ENCODE measurements around the gene ZNF555. TPM values are rescaled to one million over a fixed set of nuclear protein-coding genes. Genes with fewer than 3 reads are reported as not detected.
A peak's percentile ranks its signal among the peaks of the same experiment; 100 is the strongest.

Gene ZNF555
- total and polyA plus RNA-seq, 7 experiments from 2014 or later = 1.2 to 10.0 (median 2.7) TPM

GRCh38 chr19:2853015-2853606, 11.8 kb downstream of the ZNF555 start:
- Mint-ChIP-seq H3K27me3 (no peaks in the 10 kb centered on the region), H3K9me3 (peaks cover 4 to 74% (median 43%) of the 10 kb centered on the region in 11 donors), H3K27ac (no peak overlapping the region), H3K4me1 (peaks cover 5 to 53% (median 30%) of the 10 kb centered on the region in 7 donors), H3K36me3 (peaks cover 15 to 58% (median 52%) of the 10 kb centered on the region in 5 donors), H3K4me3 (no peak overlapping the region)
- CTCF ChIA-PET = no interaction called here
- Histone ChIP-seq H3K27me3 (ENCODE audit: control insufficient read depth in 2 of 2, insufficient read depth in 2 of 2, low read length in 2 of 2) (no peaks in the 10 kb centered on the region), H3K36me3 (ENCODE audit: control insufficient read depth in 2 of 3, insufficient read depth in 3 of 3, low read length in 3 of 3) (peaks cover 16 to 34% (median 25%) of the 10 kb centered on the region in 3 experiments), H3K27ac (ENCODE audit: low read depth, low read length) (no peak overlapping the region), H3K4me3 (ENCODE audit: low read length) (no peak overlapping the region), H3K9me3 (ENCODE audit: control insufficient read depth in 2 of 3, low read length in 3 of 3) (peaks cover 10 to 34% (median 24%) of the 10 kb centered on the region in 3 experiments), H3K4me1 (ENCODE audit: control insufficient read depth in 2 of 2, insufficient read depth in 2 of 2, low read length in 2 of 2) (peaks cover 12 to 29% of the 10 kb centered on the region in 2 donors)
- POLR2A ChIA-PET = interaction anchor here (0.6 kb wide), 1 partner anchor 160 kb away, joined by 3 read pairs; no protein-coding TSS in a partner anchor
- intact Hi-C loops (cut with micrococcal nuclease) = no loop called here
- DNase-seq (no peak), ATAC-seq (no peak)

GRCh38 chr19:2854849-2855248, 13.6 kb downstream of the ZNF555 start:
- Histone ChIP-seq H3K4me3 (ENCODE audit: low read length) (no peak overlapping the region), H3K27me3 (ENCODE audit: control insufficient read depth in 2 of 2, insufficient read depth in 2 of 2, low read length in 2 of 2) (no peaks in the 10 kb centered on the region), H3K27ac (ENCODE audit: low read depth, low read length) (no peak overlapping the region), H3K4me1 (ENCODE audit: control insufficient read depth in 2 of 2, insufficient read depth in 2 of 2, low read length in 2 of 2) (peaks cover 12 to 35% of the 10 kb centered on the region in 2 donors), H3K36me3 (ENCODE audit: control insufficient read depth in 2 of 3, insufficient read depth in 3 of 3, low read length in 3 of 3) (peaks cover 16 to 34% (median 25%) of the 10 kb centered on the region in 3 experiments), H3K9me3 (ENCODE audit: control insufficient read depth in 2 of 3, low read length in 3 of 3) (peaks cover 10 to 30% (median 24%) of the 10 kb centered on the region in 3 experiments)
- POLR2A ChIA-PET = interaction anchor here (0.7 to 3.4 kb wide), 2 partner anchors 13 to 379 kb away, joined by 3 to 15 read pairs; partner anchors contain the start of genes GADD45B and ZNF555
- peaks cover 5 to 63% (median 38%) of the 10 kb centered on the region in 7 donors for H3K4me1 Mint-ChIP-seq
- CTCF ChIA-PET = interaction anchor here (0.6 kb wide), 1 partner anchor 12 kb away, joined by 4 read pairs; no protein-coding TSS in a partner anchor
- H3K27me3 Mint-ChIP-seq = no peaks in the 10 kb centered on the region
- peak overlapping the region in 1 of 10 donors; percentile 11 for H3K4me3 Mint-ChIP-seq
- peaks cover 15 to 55% (median 51%) of the 10 kb centered on the region in 5 donors for H3K36me3 Mint-ChIP-seq
- intact Hi-C loops (cut with micrococcal nuclease) = loop anchor here in 1 of 2 donors (5.0 kb wide), 1 partner anchor 38 kb away; the partner anchor contains the start of gene ZNF554
- H3K9me3 Mint-ChIP-seq = peaks cover 4 to 63% (median 39%) of the 10 kb centered on the region in 11 donors
- H3K27ac Mint-ChIP-seq = no peak overlapping the region
- no peak for ATAC-seq
- no peak for DNase-seq

DNA sequence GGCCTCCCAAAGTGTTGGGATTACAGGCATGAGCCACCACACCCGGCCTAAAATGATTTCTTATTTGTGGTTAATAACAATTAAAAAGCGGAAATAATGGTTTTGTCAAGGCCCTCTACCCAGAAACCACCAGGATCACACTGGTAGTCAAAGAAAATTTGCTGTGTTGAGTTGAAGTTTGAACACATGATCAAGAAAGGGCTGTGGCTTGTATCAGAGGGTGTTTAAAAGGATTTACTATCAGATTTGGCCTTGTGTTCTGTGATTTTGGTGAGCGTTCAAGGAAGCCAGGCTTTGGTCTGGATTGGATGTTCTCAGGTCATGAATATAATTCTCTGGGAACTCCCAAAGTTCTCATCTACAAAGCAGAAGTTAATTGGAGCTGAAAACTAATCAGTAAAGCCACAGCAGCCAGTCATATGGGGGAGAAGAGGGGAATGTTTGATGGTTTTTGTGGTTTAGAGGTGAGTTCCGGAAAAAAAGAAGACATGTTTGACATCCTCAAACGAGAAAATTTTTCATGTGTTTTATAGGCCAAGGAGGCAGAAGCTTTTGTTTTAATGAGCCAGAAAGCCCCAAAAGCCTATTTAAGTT, 15.3 kb downstream of the ZNF555 start:
- CTCF ChIA-PET = no interaction called here
- H3K9me3 Mint-ChIP-seq = peaks cover 4 to 51% (median 30%) of the 10 kb centered on the region in 11 donors
- peak overlapping the region in 8 of 9 donors; percentile 67 to 96 (median 84) for H3K27ac Mint-ChIP-seq

GRCh38 chr19:2858864-2859263, 17.6 kb downstream of the ZNF555 start:
- H3K36me3 Mint-ChIP-seq = peaks cover 0 to 19% (median 11%) of the 10 kb centered on the region in 5 donors
- DNase-seq (no peak), ATAC-seq (no peak)
- POLR2A ChIA-PET = interaction anchor here (0.6 kb wide), 1 partner anchor 76 kb away, joined by 3 read pairs; the partner anchor contains the start of gene SGTA
- Histone ChIP-seq H3K9me3 (ENCODE audit: control insufficient read depth in 2 of 3, low read length in 3 of 3) (peaks cover 0 to 9% (median 6%) of the 10 kb centered on the region in 3 experiments), H3K36me3 (ENCODE audit: control insufficient read depth in 2 of 3, insufficient read depth in 3 of 3, low read length in 3 of 3) (no peaks in the 10 kb centered on the region), H3K27me3 (ENCODE audit: control insufficient read depth in 2 of 2, insufficient read depth in 2 of 2, low read length in 2 of 2) (no peaks in the 10 kb centered on the region), H3K4me1 (ENCODE audit: control insufficient read depth in 2 of 2, insufficient read depth in 2 of 2, low read length in 2 of 2) (peaks cover 12 to 32% of the 10 kb centered on the region in 2 donors), H3K4me3 (ENCODE audit: low read length) (no peak overlapping the region), H3K27ac (ENCODE audit: low read depth, low read length) (no peak overlapping the region)
- no peak overlapping the region for H3K27ac Mint-ChIP-seq
- intact Hi-C loops (cut with micrococcal nuclease) = loop anchor here in 1 of 2 donors (5.0 kb wide), 1 partner anchor 42 kb away; the partner anchor contains the start of gene ZNF554
- no peaks in the 10 kb centered on the region for H3K27me3 Mint-ChIP-seq
- H3K4me1 Mint-ChIP-seq = peaks cover 5 to 55% (median 29%) of the 10 kb centered on the region in 7 donors
- H3K4me3 Mint-ChIP-seq = peak overlapping the region in 1 of 10 donors; percentile 46
- CTCF ChIA-PET = no interaction called here
- H3K9me3 Mint-ChIP-seq = peaks cover 0 to 42% (median 9%) of the 10 kb centered on the region in 11 donors

More for the DNA sequence above, 15.3 kb downstream of the ZNF555 start:
- Mint-ChIP-seq H3K27me3 (no peaks in the 10 kb centered on the region), H3K36me3 (peaks cover 7 to 42% (median 34%) of the 10 kb centered on the region in 5 donors), H3K4me3 (peak overlapping the region; percentile 4 to 87 (median 64)), H3K4me1 (peaks cover 5 to 55% (median 29%) of the 10 kb centered on the region in 7 donors)
- Histone ChIP-seq H3K4me1 (ENCODE audit: control insufficient read depth in 2 of 2, insufficient read depth in 2 of 2, low read length in 2 of 2) (peaks cover 12 to 32% of the 10 kb centered on the region in 2 donors), H3K4me3 (ENCODE audit: low read length) (no peak overlapping the region), H3K9me3 (ENCODE audit: control insufficient read depth in 2 of 3, low read length in 3 of 3) (peaks cover 10 to 26% (median 24%) of the 10 kb centered on the region in 3 experiments), H3K27me3 (ENCODE audit: control insufficient read depth in 2 of 2, insufficient read depth in 2 of 2, low read length in 2 of 2) (no peaks in the 10 kb centered on the region), H3K36me3 (ENCODE audit: control insufficient read depth in 2 of 3, insufficient read depth in 3 of 3, low read length in 3 of 3) (peaks cover 12 to 22% (median 20%) of the 10 kb centered on the region in 3 experiments), H3K27ac (ENCODE audit: low read depth, low read length) (peak overlapping the region; percentile 18)
- POLR2A ChIA-PET = interaction anchor here (0.7 to 3.4 kb wide), 4 partner anchors 15 to 536 kb away, joined by 3 to 15 read pairs (median 6); partner anchors contain the start of genes ZNF554 and ZNF555
- peak; percentile 91 for ATAC-seq
- intact Hi-C loops (cut with micrococcal nuclease) = loop anchor here in 1 of 2 donors (1.0 to 5.0 kb wide), 2 partner anchors 15 to 39 kb away; partner anchors contain the start of genes ZNF554 and ZNF555
- peak in 7 of 9 donors; percentile 74 to 85 (median 80) for DNase-seq

DNA sequence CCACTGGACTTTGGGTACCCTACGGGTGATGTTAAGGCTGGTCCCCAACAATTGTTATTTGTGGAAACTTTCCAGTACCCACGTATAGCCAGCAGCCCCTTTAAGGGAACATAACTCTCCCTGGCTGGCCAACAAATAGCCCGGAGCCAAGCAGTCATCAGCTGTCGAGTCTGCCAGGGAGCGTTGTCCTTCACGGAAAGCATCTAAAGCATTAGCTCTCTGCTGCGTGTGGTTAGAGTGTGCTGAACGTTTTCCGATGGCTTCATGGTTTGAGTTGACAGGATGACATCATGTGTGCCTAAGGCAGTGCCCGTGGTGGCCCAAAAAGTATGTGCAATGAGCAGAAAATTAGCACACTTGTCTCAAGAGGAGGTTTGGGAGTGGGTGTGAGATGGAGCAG, 22.5 kb downstream of the ZNF555 start:
- no peak overlapping the region for H3K4me3 ChIP-seq (ENCODE audit: low read length)
- Mint-ChIP-seq H3K27me3 (peaks cover 0 to 6% (median 4%) of the 10 kb centered on the region in 5 donors), H3K27ac (no peak overlapping the region), H3K4me3 (no peak overlapping the region), H3K9me3 (peaks cover 0 to 27% (median 0%) of the 10 kb centered on the region in 11 donors), H3K36me3 (no peaks in the 10 kb centered on the region), H3K4me1 (peaks cover 0 to 20% (median 6%) of the 10 kb centered on the region in 7 donors)
- DNase-seq (no peak), ATAC-seq (no peak)
- H3K36me3 ChIP-seq (ENCODE audit: control insufficient read depth in 2 of 3, insufficient read depth in 3 of 3, low read length in 3 of 3) = no peaks in the 10 kb centered on the region
- no peaks in the 10 kb centered on the region for H3K4me1 ChIP-seq (ENCODE audit: control insufficient read depth in 2 of 2, insufficient read depth in 2 of 2, low read length in 2 of 2)
- no peak overlapping the region for H3K27ac ChIP-seq (ENCODE audit: low read depth, low read length)
- ChIA-PET CTCF (interaction anchor here (0.6 kb wide), 1 partner anchor 9 kb away, joined by 3 read pairs; no protein-coding TSS in a partner anchor), POLR2A (no interaction called here)
- H3K27me3 ChIP-seq (ENCODE audit: control insufficient read depth in 2 of 2, insufficient read depth in 2 of 2, low read length in 2 of 2) = no peaks in the 10 kb centered on the region
- no peaks in the 10 kb centered on the region for H3K9me3 ChIP-seq (ENCODE audit: control insufficient read depth in 2 of 3, low read length in 3 of 3)
- intact Hi-C loops (cut with micrococcal nuclease) = no loop called here

GRCh38 chr19:2865334-2866100, 24.2 kb downstream of the ZNF555 start:
- ATAC-seq (no peak), DNase-seq (no peak)
- intact Hi-C loops (cut with micrococcal nuclease) = no loop called here
- Histone ChIP-seq H3K4me1 (ENCODE audit: control insufficient read depth in 2 of 2, insufficient read depth in 2 of 2, low read length in 2 of 2) (no peaks in the 10 kb centered on the region), H3K36me3 (ENCODE audit: control insufficient read depth in 2 of 3, insufficient read depth in 3 of 3, low read length in 3 of 3) (peaks cover 0 to 2% (median 0%) of the 10 kb centered on the region in 3 experiments), H3K4me3 (ENCODE audit: low read length) (no peak overlapping the region), H3K27ac (ENCODE audit: low read depth, low read length) (no peak overlapping the region), H3K9me3 (ENCODE audit: control insufficient read depth in 2 of 3, low read length in 3 of 3) (no peaks in the 10 kb centered on the region), H3K27me3 (ENCODE audit: control insufficient read depth in 2 of 2, insufficient read depth in 2 of 2, low read length in 2 of 2) (no peaks in the 10 kb centered on the region)
- H3K4me3 Mint-ChIP-seq = no peak overlapping the region
- H3K4me1 Mint-ChIP-seq = peaks cover 0 to 11% (median 5%) of the 10 kb centered on the region in 7 donors
- POLR2A ChIA-PET = no interaction called here
- H3K36me3 Mint-ChIP-seq = no peaks in the 10 kb centered on the region
- peak overlapping the region in 1 of 9 donors; percentile 3 for H3K27ac Mint-ChIP-seq
- peaks cover 0 to 27% (median 0%) of the 10 kb centered on the region in 11 donors for H3K9me3 Mint-ChIP-seq
- CTCF ChIA-PET = no interaction called here
- peaks cover 0 to 6% (median 4%) of the 10 kb centered on the region in 5 donors for H3K27me3 Mint-ChIP-seq
